Stimulated activated CD4-positive, alpha-beta T cell treated with anti-CD3 and anti-CD28 coated beads, Interleukin-4, amount 100 ng/mL, for 48 hours (primary cell): ENCODE data around the gene EEF2KMT.
"Not testable (repeated sequence)": the region's sequence is repeated elsewhere in the genome, so short reads cannot be mapped to it uniquely, and the experiment has no call there.

Experiments
- DNase-seq, 2 donors: peaks; one replicate each; pipeline ENCODE4 v3.0.0-alpha.2; 2020; ENCODE audit warnings: low read depth in 2 of 2

EEF2KMT gene, protein sequence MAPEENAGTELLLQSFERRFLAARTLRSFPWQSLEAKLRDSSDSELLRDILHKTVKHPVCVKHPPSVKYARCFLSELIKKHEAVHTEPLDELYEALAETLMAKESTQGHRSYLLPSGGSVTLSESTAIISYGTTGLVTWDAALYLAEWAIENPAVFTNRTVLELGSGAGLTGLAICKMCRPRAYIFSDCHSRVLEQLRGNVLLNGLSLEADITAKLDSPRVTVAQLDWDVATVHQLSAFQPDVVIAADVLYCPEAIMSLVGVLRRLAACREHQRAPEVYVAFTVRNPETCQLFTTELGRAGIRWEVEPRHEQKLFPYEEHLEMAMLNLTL

DNA sequence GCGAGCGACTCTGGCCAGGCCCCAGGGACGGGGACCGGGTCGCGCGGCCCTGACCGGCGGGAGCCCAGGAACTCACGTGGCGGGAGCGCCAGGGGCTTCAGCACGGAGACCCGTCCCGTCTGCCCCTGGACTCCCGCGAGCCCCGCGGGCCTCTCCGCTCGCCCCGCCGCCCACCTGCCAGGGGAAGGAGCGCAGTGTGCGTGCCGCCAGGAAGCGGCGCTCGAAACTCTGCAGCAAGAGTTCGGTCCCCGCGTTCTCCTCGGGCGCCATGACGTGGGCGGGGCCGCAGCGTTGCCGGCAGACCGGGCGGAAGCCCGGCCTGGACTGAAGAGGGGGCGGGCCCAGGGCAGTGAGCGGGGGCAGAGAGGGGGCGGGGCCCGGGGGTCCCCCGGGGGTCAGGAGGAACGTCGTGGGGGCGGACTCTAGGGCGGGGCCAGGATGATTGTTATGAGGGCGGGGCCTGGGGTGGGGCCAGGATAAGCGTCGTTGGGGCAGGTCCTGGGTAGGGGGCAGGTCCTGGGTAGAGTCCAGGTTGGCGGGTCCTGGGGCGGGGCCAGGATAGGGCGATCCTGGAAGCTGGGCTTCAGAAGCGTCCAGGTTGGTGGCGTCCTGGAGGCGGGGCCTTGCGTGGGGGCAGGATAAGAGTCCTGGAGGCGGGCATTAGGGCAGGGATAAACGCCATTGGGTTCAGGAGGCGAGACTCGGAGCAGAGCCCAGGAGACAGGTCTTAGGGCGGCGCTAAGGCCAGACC is at the start of gene EEF2KMT:
TSS of gene EEF2KMT (minus strand) at position 326 of the 751 bp plus-strand sequence. CDS start at position 270, 56 bp downstream.
- DNase-seq: peak; percentile 97

DNA sequence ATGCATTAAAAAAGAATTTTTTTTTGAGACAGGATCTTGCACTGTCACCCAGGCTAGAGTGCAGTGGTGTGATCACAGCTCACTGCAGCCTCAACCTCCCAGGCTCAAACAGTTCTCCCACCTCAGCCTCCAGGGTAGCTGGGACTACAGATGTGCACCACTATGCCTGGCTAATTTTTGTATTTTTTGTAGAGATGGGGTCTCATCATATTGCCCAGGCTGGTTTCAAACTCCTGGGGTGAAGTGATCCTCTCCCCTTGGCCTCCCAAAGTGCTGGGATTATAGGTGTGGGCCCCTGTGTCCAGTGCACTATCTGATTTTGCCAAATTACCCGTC is 47.0 kb upstream of the EEF2KMT start:
- not testable (repeated sequence) for DNase-seq

DNA sequence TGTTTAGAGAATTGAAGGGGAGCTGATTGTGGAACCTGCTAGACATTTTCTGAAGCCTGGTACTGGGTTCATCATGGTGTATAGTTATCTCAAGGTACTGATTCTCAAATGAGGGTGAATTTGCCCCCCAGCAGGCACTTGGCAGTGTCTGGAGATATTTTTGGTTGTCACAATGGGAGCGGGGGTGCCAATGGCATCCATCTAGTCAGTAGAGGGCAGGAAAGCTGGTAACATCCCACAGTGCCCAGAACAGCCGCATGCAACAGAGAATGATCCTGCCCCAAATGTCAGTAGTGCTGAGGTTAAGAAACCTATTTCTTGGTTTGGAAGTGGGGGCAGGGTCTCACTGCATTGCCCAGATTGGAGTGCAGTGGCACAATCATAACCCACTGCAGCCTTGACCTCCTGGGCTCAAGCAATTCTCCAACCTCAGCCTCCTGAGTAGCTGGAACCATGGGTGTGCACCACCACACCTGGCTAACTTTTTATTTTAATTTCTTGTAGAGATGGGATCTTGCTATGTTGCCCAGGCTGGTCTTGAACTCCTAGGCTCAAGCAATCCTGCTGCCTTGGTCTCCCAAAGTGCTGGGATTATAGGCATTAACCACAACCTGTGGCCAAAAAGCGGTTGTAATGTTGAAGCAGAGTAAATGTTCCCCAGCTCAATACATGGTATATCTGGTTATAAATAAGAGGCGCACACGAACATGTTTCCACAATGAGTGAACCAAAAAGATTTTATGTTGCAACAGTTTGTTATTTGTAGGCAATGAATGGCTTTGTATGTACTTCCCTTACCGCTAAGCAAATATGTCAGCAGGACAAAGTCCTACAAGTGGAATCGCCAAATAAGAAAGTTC is 46.4 kb upstream of the EEF2KMT start:
- DNase-seq: no peak

DNA sequence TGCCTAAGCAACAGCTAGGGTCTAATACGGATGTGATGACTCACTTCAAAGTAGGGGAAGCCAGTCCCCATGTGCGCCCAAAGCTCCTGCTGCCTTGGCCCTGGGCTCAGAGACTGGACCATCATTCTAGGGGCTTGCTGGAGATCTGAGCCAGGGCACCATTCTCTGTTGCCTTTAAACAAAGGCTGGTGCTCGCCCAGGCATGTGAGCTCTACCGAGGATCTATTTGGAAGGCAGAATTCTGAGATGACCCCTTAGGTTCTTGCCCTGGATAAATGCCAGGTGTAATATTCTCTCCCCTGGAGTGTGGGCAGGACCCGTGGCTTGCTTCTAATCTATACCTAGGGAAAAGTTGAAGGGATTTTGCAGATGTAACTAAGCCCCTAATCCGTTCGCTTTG is 42.6 kb upstream of the EEF2KMT start:
- DNase-seq: not testable (repeated sequence)

DNA sequence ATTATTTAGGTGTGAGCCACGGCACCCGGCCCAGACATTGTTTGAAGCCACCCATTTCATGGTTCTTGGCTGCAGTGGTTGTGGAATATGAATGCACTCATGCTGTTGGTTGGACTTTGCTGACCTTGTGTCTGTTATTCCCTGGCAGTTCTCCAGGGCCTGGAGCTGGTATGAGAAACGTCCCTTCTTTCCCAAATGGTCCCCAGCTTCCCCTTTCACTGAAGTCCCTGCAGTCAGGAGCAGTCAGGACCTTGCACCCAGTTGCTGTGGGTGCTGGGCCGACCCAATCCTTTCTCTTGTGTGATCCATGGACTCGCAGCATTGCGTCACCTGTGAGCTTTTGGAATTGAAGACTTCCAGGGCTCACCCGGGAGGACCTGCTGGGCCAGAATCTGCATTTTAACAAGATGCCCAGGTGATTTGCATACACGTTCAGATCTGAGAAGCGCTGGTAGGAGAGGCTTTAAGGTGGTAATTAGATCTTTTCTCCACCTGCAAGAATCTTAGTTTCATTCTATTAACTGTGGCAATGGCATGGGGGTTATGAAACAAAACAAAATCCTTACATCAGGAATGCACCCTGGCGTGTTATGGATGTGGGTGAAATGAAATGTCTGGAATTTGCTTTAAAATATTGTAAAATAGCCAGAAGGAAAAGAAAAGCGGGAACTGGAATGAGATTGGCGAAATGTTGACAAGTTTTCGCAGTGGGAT is 37.3 kb upstream of the EEF2KMT start:
- DNase-seq: not testable (repeated sequence)

DNA sequence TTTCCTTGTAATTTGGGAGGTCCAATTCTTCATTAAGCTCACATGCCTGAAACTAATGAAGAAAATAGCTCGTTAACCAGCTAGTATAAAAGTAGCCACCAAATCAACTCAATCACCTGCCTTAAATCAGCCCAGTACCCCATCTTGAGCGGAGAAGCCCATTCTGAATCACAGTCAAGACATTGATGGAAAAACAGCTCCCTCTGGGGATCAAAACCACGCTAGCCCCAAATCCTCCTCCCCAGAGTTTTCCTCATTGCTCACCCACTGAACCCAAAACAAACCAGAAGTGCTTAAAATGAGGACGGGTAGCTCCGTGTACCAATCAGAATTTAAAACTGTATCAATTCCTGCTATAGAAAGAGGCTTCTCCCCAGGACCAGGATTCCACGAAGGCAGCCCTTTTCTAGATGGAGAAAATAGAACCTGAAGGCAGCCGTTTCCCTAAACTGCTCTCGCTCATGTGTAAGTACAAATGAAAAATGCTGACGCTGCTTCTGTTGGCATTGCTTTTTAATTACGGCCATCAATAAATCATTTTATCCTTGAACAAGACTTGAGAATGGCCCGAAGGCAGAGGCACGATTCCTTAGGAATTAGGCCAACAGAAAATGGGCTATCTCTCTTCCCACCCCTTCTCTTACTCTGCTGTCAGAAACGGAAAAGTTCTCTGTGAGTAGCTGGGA is 35.5 kb upstream of the EEF2KMT start:
- DNase-seq: not testable (repeated sequence)

DNA sequence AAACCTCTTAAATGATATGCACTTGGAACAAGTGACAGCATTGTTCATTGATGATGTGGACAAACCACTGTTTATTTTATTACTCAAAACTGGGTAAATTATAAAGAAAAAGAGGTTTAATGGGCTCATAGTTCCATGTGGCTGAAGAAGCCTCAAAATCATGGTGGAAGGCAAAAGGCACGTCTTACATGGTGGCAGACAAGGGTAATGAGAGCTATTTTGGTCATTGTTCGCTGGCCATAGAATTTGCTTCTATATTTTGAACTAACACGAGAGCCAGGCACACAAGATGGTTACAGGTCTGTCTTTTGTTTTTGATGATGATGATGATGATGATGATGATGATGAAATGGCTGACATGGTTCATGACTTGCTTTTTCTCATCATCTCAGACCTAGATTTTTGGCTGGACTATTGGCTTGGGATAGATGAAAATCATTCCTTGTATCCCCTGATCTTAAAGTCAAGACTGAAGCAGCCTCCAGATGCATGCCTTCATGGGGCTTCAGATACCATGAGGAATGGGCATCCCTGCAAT is 33.9 kb upstream of the EEF2KMT start:
- DNase-seq: not testable (repeated sequence)

DNA sequence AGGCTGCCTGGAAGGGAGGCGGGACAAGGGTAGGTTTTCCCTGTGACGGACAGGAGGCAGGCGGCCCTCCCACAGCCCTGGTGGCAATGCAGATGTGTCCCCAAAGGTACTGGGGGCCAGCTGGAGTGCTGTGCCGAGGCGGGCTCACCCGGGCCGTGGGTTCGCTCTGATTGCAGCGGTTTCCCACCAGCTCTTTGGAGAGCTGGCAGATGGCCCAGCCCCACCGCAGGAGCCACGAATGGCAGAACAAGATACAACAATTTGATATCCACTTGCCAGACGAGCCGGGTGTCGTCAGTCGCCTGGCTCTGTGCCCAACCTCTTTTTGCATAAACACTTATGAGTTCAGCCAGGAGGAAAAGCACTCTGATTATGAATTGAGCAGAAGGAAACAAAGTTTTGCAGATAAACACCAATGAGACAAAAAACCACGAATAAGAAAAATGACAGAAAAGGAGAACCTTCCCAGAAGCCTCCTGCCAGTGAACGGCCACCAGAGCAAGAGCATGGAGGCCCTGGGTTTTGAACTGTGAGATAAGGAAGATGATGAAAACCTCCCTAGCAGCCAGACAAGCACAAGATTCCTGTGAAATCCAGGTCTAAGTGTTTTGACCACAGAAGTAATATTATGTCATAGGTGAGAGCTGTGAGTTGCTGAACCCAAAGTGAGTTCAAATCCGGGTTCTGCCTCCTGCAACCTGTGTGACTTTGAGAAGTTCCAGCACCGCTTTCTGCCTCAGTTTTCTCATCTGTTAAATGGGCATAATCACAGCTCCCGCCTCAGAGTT is 19.9 kb upstream of the EEF2KMT start:
- peak in 1 of 2 donors; percentile 3 for DNase-seq

DNA sequence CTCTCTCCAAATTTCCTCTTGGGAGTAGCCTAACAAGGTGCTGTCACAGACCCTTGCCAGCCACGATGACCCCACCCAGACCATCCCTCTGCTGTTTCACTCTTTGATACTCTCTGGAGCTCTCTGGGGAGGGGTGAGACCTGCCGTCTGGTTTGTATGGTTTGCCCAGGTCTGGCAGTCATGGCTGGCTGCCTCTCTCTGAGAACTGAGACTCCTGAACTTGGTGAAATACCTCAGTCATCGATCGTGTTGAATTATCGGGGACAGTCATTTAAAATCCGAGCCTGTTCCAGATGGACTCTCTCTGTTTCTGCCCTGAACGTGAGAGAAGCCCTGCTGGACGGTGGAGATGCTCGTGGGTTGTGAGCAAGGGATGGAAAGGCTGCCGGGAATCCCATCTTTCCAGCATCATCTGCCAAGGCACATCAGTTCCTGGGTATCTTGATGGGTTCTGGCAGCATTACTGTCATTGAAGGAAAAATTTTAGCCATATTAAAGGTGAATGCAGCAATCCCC is 19.2 kb upstream of the EEF2KMT start:
- DNase-seq: not testable (repeated sequence)

DNA sequence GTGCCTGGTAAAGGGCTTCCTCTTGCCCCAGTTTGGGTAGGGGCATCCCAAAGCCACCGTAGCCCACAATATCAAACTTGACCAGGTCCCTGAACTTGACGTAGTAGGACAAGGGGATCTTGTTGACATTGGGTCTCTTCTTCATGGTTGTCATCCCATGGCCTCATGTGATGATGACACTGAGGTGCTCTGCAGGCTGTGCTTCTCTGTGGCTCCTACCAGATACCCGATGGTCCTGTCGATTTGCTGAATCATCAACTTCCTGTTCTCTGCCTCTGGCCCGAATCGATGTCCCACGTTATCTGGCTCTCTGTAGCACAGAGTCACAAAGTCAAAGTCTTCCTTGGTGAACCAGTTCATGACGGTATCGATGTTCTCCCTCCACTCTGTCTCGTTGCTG is 13.3 kb upstream of the EEF2KMT start:
- not testable (repeated sequence) for DNase-seq

DNA sequence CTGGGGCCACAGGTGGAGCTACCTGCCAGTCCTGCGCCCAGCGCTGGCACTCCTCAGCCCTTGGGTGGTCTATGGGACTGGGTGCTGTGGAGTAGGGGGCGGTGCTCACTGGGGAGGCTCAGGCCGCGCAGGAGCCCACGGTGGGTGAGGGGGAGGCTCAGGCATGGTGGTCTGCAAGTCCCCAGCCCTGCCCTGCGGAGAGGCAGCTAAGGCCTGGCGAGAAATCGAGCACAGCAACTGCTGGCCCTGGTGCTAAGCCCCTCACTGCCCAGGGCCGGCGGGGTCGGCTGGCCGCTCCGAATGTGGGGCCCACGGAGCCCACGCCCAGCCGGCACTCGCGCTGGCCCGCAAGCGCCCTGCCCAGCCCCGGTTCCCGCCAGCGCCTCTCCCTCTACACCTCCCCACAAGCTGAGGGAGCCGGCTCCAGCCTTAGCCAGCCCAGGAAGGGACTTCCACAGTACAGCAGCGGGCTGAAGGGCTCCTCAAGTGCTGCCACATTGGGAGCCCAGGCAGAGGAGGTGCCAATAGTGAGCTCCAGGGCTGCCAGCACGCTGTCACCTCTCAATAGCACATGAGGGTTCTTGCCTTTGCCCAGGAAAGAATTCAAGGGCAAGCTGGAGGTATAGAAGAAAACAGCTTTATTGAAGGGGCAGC is 11.0 kb upstream of the EEF2KMT start:
- DNase-seq: no peak

DNA sequence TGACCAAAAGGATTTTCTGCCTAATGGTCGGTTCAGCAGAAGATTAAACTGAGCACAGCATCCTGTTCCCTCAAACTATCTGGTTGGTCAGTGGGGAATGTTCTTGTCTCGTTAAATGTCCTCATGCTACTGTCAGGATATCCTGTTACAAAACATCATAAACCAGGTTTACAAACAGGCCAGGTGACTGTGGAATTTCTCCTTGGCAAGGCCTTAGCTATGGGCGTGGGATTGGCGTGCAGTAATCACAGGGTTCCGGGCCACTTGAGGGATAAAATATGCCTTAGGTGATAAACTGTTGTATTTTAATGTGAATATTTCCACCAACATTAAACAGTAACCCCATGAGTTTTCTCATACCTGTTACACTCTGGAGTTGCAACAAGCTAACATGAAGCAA is 7.4 kb upstream of the EEF2KMT start:
- DNase-seq: not testable (repeated sequence)

DNA sequence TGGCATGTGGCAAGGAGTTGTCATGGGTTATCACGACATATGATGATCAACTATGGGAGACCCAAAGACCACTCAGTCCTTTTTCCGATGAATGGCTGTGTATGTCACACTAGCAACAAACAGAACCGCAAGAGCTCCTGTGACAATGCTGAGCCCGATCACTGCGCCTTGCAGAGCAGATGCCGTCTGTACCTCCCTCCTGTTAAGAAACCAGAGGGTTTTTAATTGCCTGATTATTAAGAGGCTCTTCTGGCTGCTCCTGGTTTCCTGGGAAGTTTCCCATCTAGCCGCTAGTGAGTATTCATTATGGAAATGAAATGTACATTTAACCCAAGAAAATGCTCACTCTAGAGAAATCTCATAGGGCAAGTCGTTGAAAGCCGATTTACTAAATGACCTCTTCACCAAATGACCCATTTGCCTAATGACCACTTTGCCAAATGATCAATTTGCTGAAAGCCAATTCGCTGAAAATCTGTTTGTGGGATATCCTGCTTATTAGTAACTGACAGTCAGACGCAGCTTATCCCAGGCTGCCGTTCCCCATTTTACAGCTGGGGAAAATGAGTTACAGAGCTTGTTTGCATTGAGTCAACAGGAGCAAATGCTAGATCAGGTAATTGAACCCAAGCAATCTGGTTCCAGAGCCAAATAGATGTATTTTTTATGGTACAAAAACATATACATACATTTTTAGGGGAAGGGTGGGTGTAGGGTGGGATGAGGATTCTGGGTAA is 5.9 kb upstream of the EEF2KMT start:
- not testable (repeated sequence) for DNase-seq

DNA sequence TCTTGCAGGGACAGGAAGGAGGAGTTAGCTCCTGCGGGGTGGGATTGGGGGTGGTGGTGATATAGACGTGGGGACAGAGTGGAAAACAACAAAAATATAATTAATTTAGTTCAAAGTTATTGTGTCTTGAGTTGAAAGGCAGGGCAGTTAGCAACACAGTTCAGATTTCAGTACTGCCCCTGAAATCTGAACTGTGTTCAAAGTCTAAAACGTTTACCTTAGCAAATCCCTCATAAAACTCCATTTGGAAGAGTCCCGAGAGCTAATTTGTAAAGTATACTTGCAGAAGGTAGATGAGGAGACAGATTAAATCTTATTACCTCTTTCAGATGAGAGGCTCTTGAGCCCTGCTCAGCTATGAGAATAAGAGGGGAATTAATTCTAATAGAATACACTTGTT is 1.6 kb upstream of the EEF2KMT start:
- not testable (repeated sequence) for DNase-seq

DNA sequence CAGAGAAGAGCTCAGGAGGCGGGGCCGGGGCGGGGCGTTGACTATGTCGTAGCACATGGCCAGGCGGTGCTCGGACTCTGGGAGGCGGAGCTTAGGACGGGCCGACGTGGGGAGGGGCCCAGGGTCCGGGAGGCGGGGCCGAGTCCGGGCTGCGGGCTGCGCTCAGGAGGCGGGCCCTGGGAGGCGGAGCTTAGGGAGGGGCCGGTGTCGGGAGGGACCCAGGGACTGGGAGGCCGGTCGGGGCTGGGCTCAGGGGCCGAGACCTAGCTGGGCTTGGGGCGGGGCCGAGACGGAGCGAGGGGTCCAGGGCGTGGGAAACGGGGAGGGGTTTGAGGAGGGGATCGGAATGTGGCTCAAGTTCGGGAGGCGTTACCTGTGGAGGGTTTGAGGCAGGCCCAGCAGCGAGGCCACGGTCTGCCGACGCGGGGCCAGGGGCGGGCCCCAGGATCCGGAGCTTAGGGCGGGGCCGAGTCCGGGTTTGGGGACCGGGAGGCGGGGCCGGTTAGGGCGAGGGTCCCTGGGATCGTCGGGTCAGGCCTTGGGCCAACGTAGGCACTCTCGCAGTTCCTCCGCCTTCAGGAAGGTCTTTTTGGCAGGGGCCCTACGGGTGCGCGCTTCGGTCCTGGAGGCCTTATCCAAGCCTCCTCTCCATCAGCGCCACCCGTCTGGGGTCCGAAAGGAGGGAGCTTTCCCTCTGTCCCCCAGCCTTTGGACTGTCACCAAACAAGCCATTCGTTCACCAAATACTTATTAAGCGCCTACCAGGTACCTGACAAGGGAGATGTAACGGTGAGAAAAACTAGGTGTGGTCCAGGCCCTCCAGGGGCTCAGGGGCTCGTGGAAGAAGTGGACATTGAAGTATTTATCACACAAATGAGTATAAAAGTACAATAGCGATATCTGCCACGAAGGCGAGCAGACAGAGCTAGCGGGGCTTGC is 895 bp upstream of the EEF2KMT start:
- DNase-seq: peak; percentile 54 to 59

DNA sequence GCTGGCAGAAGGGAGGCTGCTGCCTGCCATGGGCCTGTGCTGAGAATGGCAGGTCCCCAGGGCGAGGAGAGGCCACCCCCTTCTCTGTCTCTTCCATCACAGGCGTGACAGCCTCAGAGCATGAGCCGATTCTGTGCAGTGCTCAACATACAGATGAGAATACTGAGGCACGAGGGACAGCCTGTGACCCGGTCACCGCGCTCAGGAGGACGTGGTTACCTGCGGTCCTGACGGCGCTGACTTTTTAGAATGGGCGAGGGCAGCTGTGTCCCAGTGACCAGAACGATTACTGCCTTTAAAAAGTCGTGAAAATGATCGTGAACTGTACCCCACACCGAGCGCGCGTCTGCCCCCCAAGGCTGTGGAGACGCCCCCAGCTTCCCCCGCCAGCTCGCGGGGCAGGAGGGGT is 530 bp downstream of the EEF2KMT start:
- peak in 1 of 2 donors; percentile 14 for DNase-seq

DNA sequence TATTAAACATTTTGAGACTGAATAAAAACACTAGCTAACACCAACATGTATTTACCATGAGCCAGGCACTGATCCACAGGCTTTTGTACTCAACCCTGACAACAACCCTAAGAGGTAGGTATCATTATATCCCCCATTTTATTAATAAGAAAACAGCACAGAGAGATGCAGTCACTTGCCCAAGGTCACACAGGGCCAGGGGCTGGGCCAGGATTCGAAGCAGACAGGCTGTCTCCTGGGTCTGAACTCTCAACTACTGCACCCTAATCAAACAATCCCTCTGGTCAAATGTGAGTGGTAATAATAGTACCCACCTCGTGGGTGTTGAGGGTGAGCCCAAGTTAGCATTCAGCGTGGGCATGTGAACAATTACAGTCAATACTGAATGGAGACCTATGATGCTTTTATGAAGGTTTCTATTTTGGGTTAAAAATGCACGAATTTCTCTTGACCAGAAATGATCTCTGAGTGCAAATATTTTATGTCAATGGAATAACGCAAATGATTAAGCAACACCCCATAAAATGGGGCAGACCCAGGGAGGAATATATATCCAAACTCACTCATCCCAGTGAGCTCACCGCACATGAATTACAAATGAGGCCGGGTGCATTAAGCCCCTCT is 1.0 kb downstream of the EEF2KMT start:
- not testable (repeated sequence) for DNase-seq
